ENCODE results near the gene IFT122.

The IFT122 gene

GRCh38 chr3:129518038-129518561 is 78.1 kb downstream of the IFT122 start:
- no peak for DNase-seq (ENCODE audit: low spot score)

- DNase-seq (ENCODE audit: low spot score): no peak
Measured at GRCh38 chr3:129518581-129518980, 78.6 kb downstream of the IFT122 start.

GRCh38 chr3:129519449-129519848 is 79.4 kb downstream of the IFT122 start:
- no peak for DNase-seq (ENCODE audit: low spot score)

GRCh38 chr3:129519896-129520715 is 80.1 kb downstream of the IFT122 start:
- no peak for DNase-seq (ENCODE audit: low spot score)

- DNase-seq (ENCODE audit: low spot score): no peak
Measured at GRCh38 chr3:129520960-129521359, 80.9 kb downstream of the IFT122 start.

- DNase-seq (ENCODE audit: low spot score): no peak
Measured at GRCh38 chr3:129521611-129522010, 81.6 kb downstream of the IFT122 start.

- DNase-seq (ENCODE audit: low spot score): no peak
Measured at GRCh38 chr3:129522953-129523352, 82.9 kb downstream of the IFT122 start.

- DNase-seq (ENCODE audit: low spot score): no peak
Measured at GRCh38 chr3:129524081-129524480, 84.1 kb downstream of the IFT122 start.

- DNase-seq (ENCODE audit: low spot score): peak; percentile 52
Measured at GRCh38 chr3:129525341-129525968, 85.4 kb downstream of the IFT122 start.

GRCh38 chr3:129526121-129526900 is 86.3 kb downstream of the IFT122 start:
- no peak for DNase-seq (ENCODE audit: low spot score)

GRCh38 chr3:129527262-129527661 is 87.2 kb downstream of the IFT122 start:
- DNase-seq (ENCODE audit: low spot score): no peak

- no peak for DNase-seq (ENCODE audit: low spot score)
Measured at GRCh38 chr3:129528589-129529100, 88.6 kb downstream of the IFT122 start, which contains the start of gene RHO. TSS of gene RHO (plus strand) at chr3:129528639. CDS start at chr3:129528734, 95 bp downstream.

- no peak for DNase-seq (ENCODE audit: low spot score)
Measured at GRCh38 chr3:129529436-129530210, 89.6 kb downstream of the IFT122 start.

- no peak for DNase-seq (ENCODE audit: low spot score)
Measured at GRCh38 chr3:129530251-129530791, 90.3 kb downstream of the IFT122 start.

- no peak for DNase-seq (ENCODE audit: low spot score)
Measured at GRCh38 chr3:129530821-129531220, 90.8 kb downstream of the IFT122 start.

GRCh38 chr3:129531699-129532098 is 91.7 kb downstream of the IFT122 start:
- no peak for DNase-seq (ENCODE audit: low spot score)

GRCh38 chr3:129532261-129532660 is 92.2 kb downstream of the IFT122 start:
- no peak for DNase-seq (ENCODE audit: low spot score)

- DNase-seq (ENCODE audit: low spot score): no peak
Measured at GRCh38 chr3:129533406-129533805, 93.4 kb downstream of the IFT122 start.

- DNase-seq (ENCODE audit: low spot score): no peak
Measured at GRCh38 chr3:129534428-129535027, 94.5 kb downstream of the IFT122 start.

- DNase-seq (ENCODE audit: low spot score): no peak
Measured at GRCh38 chr3:129535075-129535474, 95.1 kb downstream of the IFT122 start.

GRCh38 chr3:129536374-129536667 is 96.3 kb downstream of the IFT122 start:
- no peak for DNase-seq (ENCODE audit: low spot score)

Data from kidney capillary endothelial cell (primary cell).